ENCODE data around the gene POTEB3.
"Not testable (repeated sequence)": the region's sequence is repeated elsewhere in the genome, so short reads cannot be mapped to it uniquely, and the experiment has no call there.

POTEB3 gene

GRCh38 chr15:21440399-21440798 is at the start of gene POTEB3:
Gene POTEB3, minus strand, starts transcription at chr15:21440499. Its CDS starts 488 bp downstream, at chr15:21440011.
- H3K4me1 ChIP-seq (ENCODE audit: control insufficient read depth in 1 of 2, insufficient read depth in 2 of 2, low read length in 2 of 2); H3K9me3 ChIP-seq (ENCODE audit: control insufficient read depth in 1 of 2, low read length in 2 of 2); H3K27ac ChIP-seq (ENCODE audit: low read length); H3K36me3 ChIP-seq (ENCODE audit: control insufficient read depth in 1 of 2, insufficient read depth in 2 of 2, low read length in 2 of 2); H3K27me3 ChIP-seq (ENCODE audit: low read depth, low read length); H3K4me3 ChIP-seq (ENCODE audit: low read depth in 1 of 2, low read length in 2 of 2): not testable (repeated sequence)

GRCh38 chr15:21453683-21454082 is 13.4 kb upstream of the POTEB3 start:
- not testable (repeated sequence) for H3K27me3 ChIP-seq (ENCODE audit: low read depth, low read length); H3K27ac ChIP-seq (ENCODE audit: low read length); H3K36me3 ChIP-seq (ENCODE audit: control insufficient read depth in 1 of 2, insufficient read depth in 2 of 2, low read length in 2 of 2); H3K4me1 ChIP-seq (ENCODE audit: control insufficient read depth in 1 of 2, insufficient read depth in 2 of 2, low read length in 2 of 2); H3K9me3 ChIP-seq (ENCODE audit: control insufficient read depth in 1 of 2, low read length in 2 of 2); H3K4me3 ChIP-seq (ENCODE audit: low read depth in 1 of 2, low read length in 2 of 2)

- not testable (repeated sequence) for H3K27ac ChIP-seq (ENCODE audit: low read length); H3K27me3 ChIP-seq (ENCODE audit: low read depth, low read length); H3K4me1 ChIP-seq (ENCODE audit: control insufficient read depth in 1 of 2, insufficient read depth in 2 of 2, low read length in 2 of 2); H3K9me3 ChIP-seq (ENCODE audit: control insufficient read depth in 1 of 2, low read length in 2 of 2); H3K4me3 ChIP-seq (ENCODE audit: low read depth in 1 of 2, low read length in 2 of 2); H3K36me3 ChIP-seq (ENCODE audit: control insufficient read depth in 1 of 2, insufficient read depth in 2 of 2, low read length in 2 of 2)
Measured at GRCh38 chr15:21451920-21452563, 11.7 kb upstream of the POTEB3 start.

GRCh38 chr15:21451487-21451886 is 11.2 kb upstream of the POTEB3 start:
- H3K9me3 ChIP-seq (ENCODE audit: control insufficient read depth in 1 of 2, low read length in 2 of 2); H3K27ac ChIP-seq (ENCODE audit: low read length); H3K4me1 ChIP-seq (ENCODE audit: control insufficient read depth in 1 of 2, insufficient read depth in 2 of 2, low read length in 2 of 2); H3K27me3 ChIP-seq (ENCODE audit: low read depth, low read length); H3K4me3 ChIP-seq (ENCODE audit: low read depth in 1 of 2, low read length in 2 of 2); H3K36me3 ChIP-seq (ENCODE audit: control insufficient read depth in 1 of 2, insufficient read depth in 2 of 2, low read length in 2 of 2): not testable (repeated sequence)

- not testable (repeated sequence) for H3K27me3 ChIP-seq (ENCODE audit: low read depth, low read length); H3K27ac ChIP-seq (ENCODE audit: low read length); H3K4me1 ChIP-seq (ENCODE audit: control insufficient read depth in 1 of 2, insufficient read depth in 2 of 2, low read length in 2 of 2); H3K4me3 ChIP-seq (ENCODE audit: low read depth in 1 of 2, low read length in 2 of 2); H3K36me3 ChIP-seq (ENCODE audit: control insufficient read depth in 1 of 2, insufficient read depth in 2 of 2, low read length in 2 of 2); H3K9me3 ChIP-seq (ENCODE audit: control insufficient read depth in 1 of 2, low read length in 2 of 2)
Measured at GRCh38 chr15:21407366-21407765, 32.9 kb downstream of the POTEB3 start.

GRCh38 chr15:21401531-21401930 is 38.8 kb downstream of the POTEB3 start:
- not testable (repeated sequence) for H3K27ac ChIP-seq (ENCODE audit: low read length); H3K36me3 ChIP-seq (ENCODE audit: control insufficient read depth in 1 of 2, insufficient read depth in 2 of 2, low read length in 2 of 2); H3K4me1 ChIP-seq (ENCODE audit: control insufficient read depth in 1 of 2, insufficient read depth in 2 of 2, low read length in 2 of 2); H3K4me3 ChIP-seq (ENCODE audit: low read depth in 1 of 2, low read length in 2 of 2); H3K9me3 ChIP-seq (ENCODE audit: control insufficient read depth in 1 of 2, low read length in 2 of 2); H3K27me3 ChIP-seq (ENCODE audit: low read depth, low read length)

GRCh38 chr15:21399111-21399510 is 41.2 kb downstream of the POTEB3 start:
- H3K4me3 ChIP-seq (ENCODE audit: low read depth in 1 of 2, low read length in 2 of 2); H3K36me3 ChIP-seq (ENCODE audit: control insufficient read depth in 1 of 2, insufficient read depth in 2 of 2, low read length in 2 of 2); H3K4me1 ChIP-seq (ENCODE audit: control insufficient read depth in 1 of 2, insufficient read depth in 2 of 2, low read length in 2 of 2); H3K27me3 ChIP-seq (ENCODE audit: low read depth, low read length); H3K27ac ChIP-seq (ENCODE audit: low read length); H3K9me3 ChIP-seq (ENCODE audit: control insufficient read depth in 1 of 2, low read length in 2 of 2): not testable (repeated sequence)

- not testable (repeated sequence) for H3K4me1 ChIP-seq (ENCODE audit: control insufficient read depth in 1 of 2, insufficient read depth in 2 of 2, low read length in 2 of 2)
Measured at GRCh38 chr15:21398511-21398910, 41.8 kb downstream of the POTEB3 start.

GRCh38 chr15:21397656-21398055 is 42.6 kb downstream of the POTEB3 start:
- not testable (repeated sequence) for H3K9me3 ChIP-seq (ENCODE audit: control insufficient read depth in 1 of 2, low read length in 2 of 2); H3K27me3 ChIP-seq (ENCODE audit: low read depth, low read length); H3K4me1 ChIP-seq (ENCODE audit: control insufficient read depth in 1 of 2, insufficient read depth in 2 of 2, low read length in 2 of 2); H3K4me3 ChIP-seq (ENCODE audit: low read depth in 1 of 2, low read length in 2 of 2); H3K27ac ChIP-seq (ENCODE audit: low read length); H3K36me3 ChIP-seq (ENCODE audit: control insufficient read depth in 1 of 2, insufficient read depth in 2 of 2, low read length in 2 of 2)

More at GRCh38 chr15:21398511-21398910, 41.8 kb downstream of the POTEB3 start:
- H3K9me3 ChIP-seq (ENCODE audit: control insufficient read depth in 1 of 2, low read length in 2 of 2); H3K27me3 ChIP-seq (ENCODE audit: low read depth, low read length); H3K36me3 ChIP-seq (ENCODE audit: control insufficient read depth in 1 of 2, insufficient read depth in 2 of 2, low read length in 2 of 2); H3K4me3 ChIP-seq (ENCODE audit: low read depth in 1 of 2, low read length in 2 of 2); H3K27ac ChIP-seq (ENCODE audit: low read length): not testable (repeated sequence)

- H3K4me1 ChIP-seq (ENCODE audit: control insufficient read depth in 1 of 2, insufficient read depth in 2 of 2, low read length in 2 of 2); H3K9me3 ChIP-seq (ENCODE audit: control insufficient read depth in 1 of 2, low read length in 2 of 2); H3K27ac ChIP-seq (ENCODE audit: low read length); H3K36me3 ChIP-seq (ENCODE audit: control insufficient read depth in 1 of 2, insufficient read depth in 2 of 2, low read length in 2 of 2); H3K4me3 ChIP-seq (ENCODE audit: low read depth in 1 of 2, low read length in 2 of 2); H3K27me3 ChIP-seq (ENCODE audit: low read depth, low read length): not testable (repeated sequence)
Measured at GRCh38 chr15:21397186-21397585, 43.1 kb downstream of the POTEB3 start.

- H3K9me3 ChIP-seq (ENCODE audit: control insufficient read depth in 1 of 2, low read length in 2 of 2); H3K27me3 ChIP-seq (ENCODE audit: low read depth, low read length); H3K36me3 ChIP-seq (ENCODE audit: control insufficient read depth in 1 of 2, insufficient read depth in 2 of 2, low read length in 2 of 2); H3K4me3 ChIP-seq (ENCODE audit: low read depth in 1 of 2, low read length in 2 of 2); H3K27ac ChIP-seq (ENCODE audit: low read length); H3K4me1 ChIP-seq (ENCODE audit: control insufficient read depth in 1 of 2, insufficient read depth in 2 of 2, low read length in 2 of 2): not testable (repeated sequence)
Measured at GRCh38 chr15:21385961-21386360, 54.3 kb downstream of the POTEB3 start.

GRCh38 chr15:21383866-21384485 is 56.3 kb downstream of the POTEB3 start:
- H3K36me3 ChIP-seq (ENCODE audit: control insufficient read depth in 1 of 2, insufficient read depth in 2 of 2, low read length in 2 of 2); H3K4me1 ChIP-seq (ENCODE audit: control insufficient read depth in 1 of 2, insufficient read depth in 2 of 2, low read length in 2 of 2); H3K27me3 ChIP-seq (ENCODE audit: low read depth, low read length); H3K27ac ChIP-seq (ENCODE audit: low read length); H3K9me3 ChIP-seq (ENCODE audit: control insufficient read depth in 1 of 2, low read length in 2 of 2); H3K4me3 ChIP-seq (ENCODE audit: low read depth in 1 of 2, low read length in 2 of 2): not testable (repeated sequence)

Data from muscle layer of duodenum (tissue), 2 donors.